Bronchus fibroblast of lung (primary cell): ENCODE measurements around the gene YPEL1. TPM values are rescaled to one million over a fixed set of nuclear protein-coding genes. Genes with fewer than 3 reads are reported as not detected.

Experiments used
- total RNA-seq: library from RNA; depleted of rRNA; stranded (reverse); fragments of >200 nt; gene quantifications from 2 replicates; pipeline ENCODE4 v1.2.3, GENCODE V29; 2015

The YPEL1 gene, protein sequence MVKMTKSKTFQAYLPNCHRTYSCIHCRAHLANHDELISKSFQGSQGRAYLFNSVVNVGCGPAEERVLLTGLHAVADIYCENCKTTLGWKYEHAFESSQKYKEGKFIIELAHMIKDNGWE
- total RNA-seq, result 1.3 and 2.2 TPM in 2 replicates

DNA sequence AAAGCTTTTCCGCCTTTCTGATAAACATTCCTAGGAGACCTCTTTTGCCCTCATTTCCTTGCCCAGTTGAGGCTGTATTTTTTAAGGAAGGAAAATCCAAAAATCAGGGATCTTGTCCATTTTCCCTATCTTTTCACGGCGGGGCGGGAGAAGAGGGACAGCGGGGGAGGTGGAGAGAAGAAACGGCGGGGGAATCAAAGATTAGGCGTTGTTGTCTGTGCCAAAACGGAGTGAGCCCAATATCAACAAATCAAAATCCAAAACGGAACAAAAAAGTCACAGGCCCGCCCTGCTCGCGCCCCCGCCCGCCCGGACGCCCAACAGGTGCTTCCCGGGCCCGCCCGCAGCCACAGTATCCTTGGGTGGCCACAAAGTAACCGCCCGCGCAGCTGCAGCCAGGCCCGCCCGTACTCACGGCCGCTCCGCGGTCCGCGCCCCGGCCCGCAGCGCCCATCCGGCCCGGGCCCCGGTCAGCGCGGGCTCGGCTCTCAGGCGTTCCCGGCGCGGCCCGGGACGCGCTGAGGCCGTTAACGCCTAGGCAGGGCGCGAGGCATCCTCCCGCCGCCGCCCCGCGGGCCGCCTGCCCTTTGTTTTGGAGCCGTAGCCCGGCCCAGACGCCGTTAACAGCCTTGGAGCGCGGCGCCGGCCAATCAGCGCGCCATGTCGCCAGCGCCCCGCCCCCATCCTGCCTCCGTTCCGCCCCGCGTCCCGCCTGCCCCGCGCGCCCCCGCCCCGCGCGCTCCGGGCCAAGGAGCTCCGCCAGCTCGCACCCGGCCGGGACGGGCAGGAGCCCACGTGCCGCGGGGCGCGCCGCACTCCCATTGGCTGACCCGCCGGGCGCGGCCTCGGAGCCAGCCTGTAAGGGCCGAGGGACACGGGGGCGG is at the start of gene YPEL1:
YPEL1 (minus strand) TSS at position 595 of the 884 bp plus-strand sequence. CDS start 25,050 bp downstream, outside the sequence.

Other genes with a start within 250 kb of the YPEL1 start
- 0.15 and 0.17 TPM in 2 replicates for gene RIMBP3C, start 184.3 kb downstream of the YPEL1 start, total RNA-seq
- 68.3 and 71.9 TPM in 2 replicates for gene UBE2L3, start 168.1 kb downstream of the YPEL1 start, total RNA-seq
- 52.0 and 57.8 TPM in 2 replicates for gene YDJC, start 105.8 kb downstream of the YPEL1 start, total RNA-seq
- gene CCDC116, start 103.0 kb downstream of the YPEL1 start, total RNA-seq, result not detected in 2 replicates
- 61.7 and 72.7 TPM in 2 replicates for gene SDF2L1, start 93.5 kb downstream of the YPEL1 start, total RNA-seq
- 25.6 and 26.5 TPM in 2 replicates for gene PPIL2, start 69.8 kb downstream of the YPEL1 start, total RNA-seq
- gene MAPK1, start 131.9 kb upstream of the YPEL1 start, total RNA-seq, result 40.9 and 49.6 TPM in 2 replicates
- gene PPM1F, start 217.1 kb upstream of the YPEL1 start, total RNA-seq, result 25.3 and 26.2 TPM in 2 replicates
- 21.6 and 22.4 TPM in 2 replicates for gene TOP3B, start 247.0 kb upstream of the YPEL1 start, total RNA-seq